Nephron progenitor cell (in vitro differentiated cells): ENCODE data around the gene CCDC85B.
A peak's percentile ranks its signal among the peaks of the same experiment; 100 is the strongest.

Source experiments
- DNase-seq: peaks from one replicate; pipeline ENCODE4 v3.0.0; 2021
- H3K27ac Mint-ChIP-seq: 2 replicates; pipeline ENCODE4 v1.8.0; 2021; ENCODE audit warnings: mild to moderate bottlenecking, moderate library complexity, mixed read lengths
- H3K27me3 Mint-ChIP-seq: 2 replicates; pipeline ENCODE4 v1.8.0; 2021; ENCODE audit warnings: mild to moderate bottlenecking, low read depth, mixed read lengths; ENCODE audit not compliant: poor library complexity
- H3K36me3 Mint-ChIP-seq: 2 replicates; pipeline ENCODE4 v1.8.0; 2021; ENCODE audit warnings: low read depth, mixed read lengths
- H3K4me1 Mint-ChIP-seq: 2 replicates; pipeline ENCODE4 v1.8.0; 2021; ENCODE audit warnings: mixed read lengths
- H3K4me3 Mint-ChIP-seq: 2 replicates; pipeline ENCODE4 v1.8.0; 2021; ENCODE audit warnings: mild to moderate bottlenecking, moderate library complexity, mixed read lengths
- H3K9me3 Mint-ChIP-seq: 2 replicates; pipeline ENCODE4 v1.8.0; 2021; ENCODE audit warnings: mild to moderate bottlenecking, moderate library complexity, mixed read lengths
- CTCF ChIP-seq: fragments of 200-600 bp; sonication (generic); IDR thresholded peaks from 2 replicates; pipeline ENCODE4 v1.5.0; 2021; ENCODE audit warnings: antibody characterized with exemption

CCDC85B gene

DNA sequence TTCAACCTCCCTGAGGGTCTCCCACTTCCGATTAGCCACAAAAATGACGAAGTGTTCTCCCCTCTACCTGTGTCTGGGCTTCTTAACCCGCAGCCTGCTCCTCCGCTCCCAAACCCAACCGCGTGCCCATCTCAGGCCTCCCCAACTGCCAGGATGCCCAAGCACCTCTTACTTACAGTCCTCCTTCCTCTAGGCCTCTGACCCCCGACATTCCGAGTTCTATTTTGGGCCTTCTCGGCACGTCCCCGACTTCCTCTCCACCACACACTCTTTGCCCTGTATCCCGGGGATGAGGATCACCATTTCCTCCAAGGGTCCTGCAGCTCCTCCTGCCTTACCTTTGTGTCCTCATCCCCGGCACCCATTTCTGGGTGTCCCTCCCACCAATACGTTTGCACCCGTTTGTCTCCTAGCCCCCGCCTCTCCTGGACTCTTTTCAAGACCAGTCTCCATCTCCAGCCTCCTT, 30.6 kb upstream of the CCDC85B start:
- H3K27ac Mint-ChIP-seq: peak overlapping the region; percentile 98
- H3K4me1 Mint-ChIP-seq: peaks cover 50% of the 10 kb centered on the region
- peak overlapping the region; percentile 87 for H3K4me3 Mint-ChIP-seq
- peaks cover 26% of the 10 kb centered on the region for H3K36me3 Mint-ChIP-seq
- TF ChIP-seq CTCF: no peak
- no peak for DNase-seq
- no peaks in the 10 kb centered on the region for H3K9me3 Mint-ChIP-seq
- H3K27me3 Mint-ChIP-seq: peaks cover 11% of the 10 kb centered on the region

DNA sequence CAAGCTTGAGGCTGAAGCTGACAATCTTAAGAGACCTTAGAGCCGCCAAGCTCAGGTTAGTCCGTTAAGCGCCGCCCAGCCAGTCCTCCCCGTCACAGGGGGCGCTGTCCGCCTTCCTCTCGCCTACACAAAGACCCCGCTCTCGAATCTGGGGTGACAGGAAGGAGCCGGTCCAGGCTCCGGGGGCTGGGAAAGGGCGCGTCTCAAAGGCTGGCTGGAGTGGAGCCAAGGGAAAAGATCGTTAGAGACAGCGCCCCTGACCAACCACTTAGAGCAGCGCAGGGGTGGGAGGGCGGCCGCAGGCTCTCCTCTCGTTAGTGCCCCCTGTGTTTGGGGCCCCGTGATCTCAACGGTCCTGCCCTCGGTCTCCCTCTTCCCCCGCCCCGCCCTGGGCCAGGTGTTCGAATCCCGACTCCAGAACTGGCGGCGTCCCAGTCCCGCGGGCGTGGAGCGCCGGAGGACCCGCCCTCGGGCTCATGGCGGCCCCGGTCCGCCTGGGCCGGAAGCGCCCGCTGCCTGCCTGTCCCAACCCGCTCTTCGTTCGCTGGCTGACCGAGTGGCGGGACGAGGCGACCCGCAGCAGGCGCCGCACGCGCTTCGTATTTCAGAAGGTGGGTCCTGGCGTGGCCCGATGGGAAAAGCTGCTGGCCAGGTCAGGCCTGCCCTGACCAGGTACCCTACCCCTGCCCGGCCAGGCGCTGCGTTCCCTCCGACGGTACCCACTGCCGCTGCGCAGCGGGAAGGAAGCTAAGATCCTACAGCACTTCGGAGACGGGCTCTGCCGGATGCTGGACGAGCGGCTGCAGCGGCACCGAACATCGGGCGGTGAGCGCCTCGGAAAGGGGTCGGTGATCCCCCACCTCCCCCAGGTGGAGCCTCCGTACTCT, 30.0 kb upstream of the CCDC85B start, which contains the start of gene MUS81:
MUS81 (plus strand) TSS at position 156 of the 887 bp plus-strand sequence; CDS start at position 477, 321 bp downstream.
- Mint-ChIP-seq H3K27ac (peak within 1 kb of the TSS; percentile 98), H3K36me3 (peaks cover 19% of the 10 kb centered on the region), H3K4me3 (peak within 1 kb of the TSS; percentile 87), H3K4me1 (peaks cover 46% of the 10 kb centered on the region), H3K9me3 (no peaks in the 10 kb centered on the region), H3K27me3 (peaks cover 11% of the 10 kb centered on the region)
- peak; percentile 87 for TF ChIP-seq CTCF
- DNase-seq: peak; percentile 97

DNA sequence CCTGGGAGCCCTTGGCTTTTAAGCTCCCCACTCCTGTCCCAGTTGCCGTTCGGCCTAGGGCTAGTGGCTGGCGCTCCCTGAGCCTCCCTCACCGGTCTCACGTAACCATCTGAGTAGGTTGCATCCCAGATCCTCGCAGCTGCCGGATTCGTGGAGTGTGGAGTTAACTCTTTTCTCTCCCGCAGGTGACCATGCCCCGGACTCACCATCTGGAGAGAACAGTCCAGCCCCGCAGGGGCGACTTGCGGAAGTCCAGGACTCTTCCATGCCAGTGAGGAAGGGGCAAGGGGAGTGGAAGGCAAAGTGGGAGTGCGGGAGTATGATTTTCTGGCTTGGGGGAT, 29.3 kb upstream of the CCDC85B start:
- H3K4me3 Mint-ChIP-seq: peak overlapping the region; percentile 87
- peaks cover 13% of the 10 kb centered on the region for H3K36me3 Mint-ChIP-seq
- DNase-seq: no peak
- H3K27me3 Mint-ChIP-seq: peaks cover 11% of the 10 kb centered on the region
- TF ChIP-seq CTCF: no peak
- H3K27ac Mint-ChIP-seq: peak overlapping the region; percentile 83
- H3K9me3 Mint-ChIP-seq: no peaks in the 10 kb centered on the region
- peaks cover 40% of the 10 kb centered on the region for H3K4me1 Mint-ChIP-seq

GRCh38 chr11:65861533-65862183, 28.8 kb upstream of the CCDC85B start:
- Mint-ChIP-seq H3K27ac (no peak overlapping the region), H3K4me3 (peak overlapping the region; percentile 87), H3K9me3 (no peaks in the 10 kb centered on the region), H3K4me1 (peaks cover 35% of the 10 kb centered on the region), H3K36me3 (peaks cover 8% of the 10 kb centered on the region), H3K27me3 (peaks cover 9% of the 10 kb centered on the region)
- DNase-seq: no peak
- no peak for TF ChIP-seq CTCF

- no peak for TF ChIP-seq CTCF
- peaks cover 6% of the 10 kb centered on the region for H3K27me3 Mint-ChIP-seq
- H3K4me3 Mint-ChIP-seq: peak overlapping the region; percentile 69
- H3K4me1 Mint-ChIP-seq: peaks cover 36% of the 10 kb centered on the region
- H3K36me3 Mint-ChIP-seq: peaks cover 8% of the 10 kb centered on the region
- no peak overlapping the region for H3K27ac Mint-ChIP-seq
- no peak for DNase-seq
- no peaks in the 10 kb centered on the region for H3K9me3 Mint-ChIP-seq
Measured at GRCh38 chr11:65862191-65862735, 28.2 kb upstream of the CCDC85B start.
